GM10248 (cell line): Measurements from ENCODE around the gene HOXC11.

Source experiments
- CTCF ChIA-PET: fragments of 300-600 bp; sonication (Branson Sonifier 250); formaldehyde crosslinking; extraction: SDS; loops from one replicate; lab custom pipeline; 2021; ENCODE audit warnings: antibody characterized with exemption; lab: Yijun Ruan, JAX
- POLR2A ChIA-PET: fragments of 350-650 bp; sonication (Branson Sonifier 250); formaldehyde crosslinking; extraction: SDS; loops from one replicate; lab custom pipeline; 2020; ENCODE audit warnings: antibody characterized with exemption; lab: Yijun Ruan, JAX
- DNase-seq: peaks from one replicate; pipeline ENCODE4 v3.0.0; 2012; ENCODE audit errors: extremely low spot score
- CTCF ChIP-seq: IDR thresholded peaks from 2 replicates; pipeline ENCODE4 v1.5.1; 2012; ENCODE audit warnings: mild to moderate bottlenecking, low read depth; ENCODE audit errors: extremely low read depth, missing control alignments, control extremely low read depth

HOXC11 gene

GRCh38 chr12:53985994-53986685 is 13.2 kb downstream of the HOXC11 start:
- DNase-seq = peak; percentile 47
- ChIA-PET POLR2A (no interaction called here), CTCF (interaction anchor here (1.1 to 5.6 kb wide), 12 partner anchors 10 to 235 kb away, joined by 3 to 74 read pairs (median 10); partner anchors contain the start of gene HOXC8)
- TF ChIP-seq CTCF = no peak

- POLR2A ChIA-PET = no interaction called here
- no peak for DNase-seq
- CTCF ChIA-PET = interaction anchor here (0.9 to 5.6 kb wide), 15 partner anchors 9 to 240 kb away, joined by 3 to 74 read pairs (median 4); partner anchors contain the start of genes HOTAIR and HOXC8
- no peak for TF ChIP-seq CTCF
Measured at GRCh38 chr12:53986686-53987483, 14.0 kb downstream of the HOXC11 start.

GRCh38 chr12:53987787-53988230 is 14.9 kb downstream of the HOXC11 start:
- DNase-seq = no peak
- POLR2A ChIA-PET = no interaction called here
- CTCF ChIA-PET = interaction anchor here (0.6 to 5.6 kb wide), 18 partner anchors 10 to 241 kb away, joined by 3 to 74 read pairs (median 4); partner anchors contain the start of genes HOTAIR and HOXC8
- TF ChIP-seq CTCF = no peak

GRCh38 chr12:53988541-53989226 is 15.8 kb downstream of the HOXC11 start:
- CTCF ChIA-PET = interaction anchor here (0.7 to 5.6 kb wide), 13 partner anchors 10 to 411 kb away, joined by 3 to 74 read pairs (median 4); partner anchors contain the start of genes HOTAIR and HOXC8
- TF ChIP-seq CTCF = no peak
- POLR2A ChIA-PET = no interaction called here
- no peak for DNase-seq

- CTCF ChIA-PET = interaction anchor here (0.7 to 5.6 kb wide), 10 partner anchors 17 to 410 kb away, joined by 3 to 74 read pairs (median 17); partner anchors contain the start of genes HOXC5 and HOXC8
- DNase-seq = peak; percentile 68
- TF ChIP-seq CTCF = peak; percentile 58
- POLR2A ChIA-PET = no interaction called here
Measured at GRCh38 chr12:53989227-53990113, 16.5 kb downstream of the HOXC11 start.
